Measurements from ENCODE around the gene DHRS1. TPM values are rescaled to one million over a fixed set of nuclear protein-coding genes. Genes with fewer than 3 reads are reported as not detected.
"Not testable (repeated sequence)": the region's sequence is repeated elsewhere in the genome, so short reads cannot be mapped to it uniquely, and the experiment has no call there.

Gene DHRS1
- total RNA-seq, 1 experiment from 2014 or later: 16.1 TPM

- DNase-seq (ENCODE audit: low read depth): not testable (repeated sequence)
These were observed 28.3 kb upstream of the DHRS1 start for GRCh38 chr14:24327914-24328313.

- no peak for DNase-seq (ENCODE audit: low read depth)
These were observed 27.7 kb upstream of the DHRS1 start for GRCh38 chr14:24327303-24327702.

GRCh38 chr14:24325963-24326362 lies 26.4 kb upstream of the DHRS1 start:
- DNase-seq (ENCODE audit: low read depth): no peak

DNA sequence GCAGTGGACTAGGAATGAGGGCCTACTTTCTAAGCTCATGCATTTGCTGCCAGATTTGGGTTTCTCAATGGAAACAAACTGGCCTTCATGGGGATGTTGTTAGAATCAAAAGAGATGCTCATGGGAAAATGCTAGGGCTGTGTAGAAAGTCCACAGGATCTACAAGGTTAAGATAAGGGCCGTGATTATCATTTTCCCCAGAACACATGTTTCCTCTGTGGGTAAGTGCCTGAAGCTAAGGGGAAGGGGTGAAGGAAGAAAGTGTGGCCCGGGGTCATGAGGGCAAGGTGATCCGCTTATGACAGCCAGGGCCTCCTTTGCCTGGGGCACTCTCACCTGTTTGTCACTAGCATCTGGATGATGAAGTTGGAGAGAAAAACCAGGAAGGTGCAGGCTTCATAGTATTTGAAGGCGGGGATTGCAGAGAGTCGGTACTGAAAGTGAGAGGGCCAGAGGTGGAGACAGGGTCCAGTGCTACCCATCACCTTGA lies 25.5 kb upstream of the DHRS1 start:
- DNase-seq (ENCODE audit: low read depth): no peak

DNA sequence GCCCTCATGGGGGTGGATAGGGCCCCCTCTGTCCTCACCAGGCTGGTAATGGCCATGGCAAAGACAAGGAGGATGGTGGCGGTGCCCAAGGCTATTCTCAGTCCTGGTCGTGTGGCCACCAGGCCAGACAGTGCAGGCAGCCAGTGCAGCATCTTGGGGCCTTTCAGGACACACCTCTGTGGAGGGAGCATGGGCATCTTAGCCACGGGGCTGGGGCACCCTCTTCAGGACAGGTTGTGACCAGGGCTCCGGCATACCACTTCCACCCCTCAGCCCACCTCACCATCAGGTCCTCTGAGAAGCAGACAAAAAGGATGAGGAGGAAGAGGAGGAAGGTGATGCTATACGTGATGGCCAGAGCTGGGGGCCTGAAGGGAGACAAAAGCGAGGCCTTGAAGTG lies 24.4 kb upstream of the DHRS1 start:
- no peak for DNase-seq (ENCODE audit: low read depth)

DNA sequence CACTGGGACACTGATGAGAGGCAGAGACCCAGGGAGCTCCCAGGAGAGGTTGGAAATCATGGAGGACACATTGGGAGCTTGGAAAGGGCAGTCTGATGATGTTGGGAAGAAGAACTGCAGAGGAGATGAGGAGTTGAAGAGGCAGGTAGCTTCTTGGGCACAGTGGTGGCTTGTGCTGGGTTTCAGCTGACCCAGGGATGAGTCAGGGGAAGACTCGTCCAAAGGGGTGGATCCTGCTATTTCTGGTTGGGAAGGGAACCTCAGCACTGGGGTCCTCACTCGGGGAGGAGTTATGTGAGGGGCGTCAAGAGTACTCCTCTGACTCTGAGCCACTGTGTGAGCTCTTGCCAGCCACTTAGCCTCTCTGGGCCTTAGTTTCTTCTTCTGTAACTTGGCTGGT lies 23.8 kb upstream of the DHRS1 start:
- no peak for DNase-seq (ENCODE audit: low read depth)

GRCh38 chr14:24322672-24323071 lies 23.1 kb upstream of the DHRS1 start:
- no peak for DNase-seq (ENCODE audit: low read depth)

DNA sequence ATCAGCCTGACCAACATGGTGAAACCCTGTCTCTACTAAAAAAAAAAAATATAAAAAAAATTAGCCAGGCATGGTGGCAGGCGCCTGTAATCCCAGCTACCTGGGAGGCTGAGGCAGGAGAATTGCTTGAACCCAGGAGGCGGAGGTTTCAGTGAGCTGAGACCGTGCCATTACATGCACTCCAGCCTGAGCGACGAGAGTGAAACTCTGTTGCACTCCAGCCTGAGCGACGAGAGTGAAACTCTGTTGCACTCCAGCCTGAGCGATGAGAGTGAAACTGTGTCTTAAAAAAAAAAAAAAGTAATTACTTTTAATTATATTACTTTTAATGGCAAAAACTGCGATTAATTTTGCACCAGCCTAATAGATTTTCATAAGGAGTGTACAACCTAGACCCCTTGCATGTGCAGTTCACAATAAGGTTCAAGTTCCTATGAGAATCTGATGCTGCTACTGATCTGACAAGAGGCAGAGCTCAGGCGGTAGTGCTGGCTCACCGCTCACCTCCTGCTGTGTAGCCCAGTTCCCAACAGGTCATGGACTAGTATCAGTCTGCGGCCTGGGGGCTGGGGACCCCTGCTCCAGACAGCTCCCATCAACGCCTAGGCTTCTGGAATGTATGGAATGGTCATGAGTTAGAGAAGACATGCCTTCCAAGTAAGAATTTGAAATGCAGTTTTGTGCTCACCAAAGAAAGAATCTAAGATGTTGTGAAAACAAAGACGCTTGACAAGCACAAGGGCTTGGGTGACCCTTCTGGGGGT lies 21.8 kb upstream of the DHRS1 start:
- no peak for DNase-seq (ENCODE audit: low read depth)

DNA sequence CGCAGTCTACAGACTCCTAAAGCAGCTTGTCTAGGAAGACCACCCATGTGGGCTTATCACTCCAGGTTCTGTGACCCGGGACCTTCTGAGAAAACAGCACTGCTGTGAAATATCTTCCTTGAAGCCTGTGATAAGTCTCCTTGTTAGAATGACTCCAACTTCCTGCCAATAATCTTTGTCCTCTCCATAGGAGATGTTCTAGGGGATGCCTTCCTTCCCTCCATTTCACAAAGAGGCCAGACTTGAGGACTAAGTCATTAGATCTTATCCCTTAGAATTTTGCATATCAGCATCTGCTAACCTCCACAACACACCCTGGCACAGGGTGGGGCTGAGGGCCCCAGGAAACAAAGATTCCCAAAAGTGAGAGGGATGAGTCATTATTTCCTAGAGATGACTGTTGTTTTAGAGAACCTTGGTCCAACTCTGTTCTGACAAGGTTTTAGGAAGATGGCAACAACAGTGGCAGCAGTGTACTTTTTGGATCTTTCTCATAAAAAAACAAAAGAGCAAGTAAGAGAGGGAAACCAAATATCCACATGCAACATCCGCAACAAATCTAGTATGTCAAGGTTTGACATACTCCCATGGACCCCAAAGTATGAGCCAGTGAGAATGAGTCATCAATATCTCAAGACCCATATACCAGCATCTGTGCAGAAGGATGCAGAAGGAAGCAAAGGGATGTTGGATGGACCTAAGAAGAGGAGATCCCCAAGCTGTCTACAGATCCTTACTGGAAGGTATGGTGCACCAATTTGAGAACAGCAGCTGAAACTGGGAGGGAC lies 17.8 kb upstream of the DHRS1 start:
- peak; percentile 52 for DNase-seq (ENCODE audit: low read depth)

DNA sequence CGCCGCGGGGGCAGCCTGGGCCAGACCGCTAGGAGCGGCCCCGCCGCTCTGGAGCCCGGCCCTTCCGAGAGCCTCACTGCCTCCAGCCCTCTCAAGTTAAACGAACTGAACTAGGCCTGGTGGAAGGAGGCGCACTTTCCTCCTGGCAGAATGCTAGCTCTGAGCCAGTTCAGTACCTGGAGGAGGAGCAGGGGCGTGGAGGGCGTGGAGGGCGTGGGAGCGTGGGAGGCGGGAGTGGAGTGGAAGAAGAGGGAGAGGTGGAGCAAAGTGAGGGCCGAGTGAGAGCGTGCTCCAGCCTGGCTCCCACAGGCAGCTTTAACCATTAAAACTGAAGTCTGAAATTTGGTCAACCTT lies 17.0 kb upstream of the DHRS1 start:
- DNase-seq (ENCODE audit: low read depth): no peak

DNA sequence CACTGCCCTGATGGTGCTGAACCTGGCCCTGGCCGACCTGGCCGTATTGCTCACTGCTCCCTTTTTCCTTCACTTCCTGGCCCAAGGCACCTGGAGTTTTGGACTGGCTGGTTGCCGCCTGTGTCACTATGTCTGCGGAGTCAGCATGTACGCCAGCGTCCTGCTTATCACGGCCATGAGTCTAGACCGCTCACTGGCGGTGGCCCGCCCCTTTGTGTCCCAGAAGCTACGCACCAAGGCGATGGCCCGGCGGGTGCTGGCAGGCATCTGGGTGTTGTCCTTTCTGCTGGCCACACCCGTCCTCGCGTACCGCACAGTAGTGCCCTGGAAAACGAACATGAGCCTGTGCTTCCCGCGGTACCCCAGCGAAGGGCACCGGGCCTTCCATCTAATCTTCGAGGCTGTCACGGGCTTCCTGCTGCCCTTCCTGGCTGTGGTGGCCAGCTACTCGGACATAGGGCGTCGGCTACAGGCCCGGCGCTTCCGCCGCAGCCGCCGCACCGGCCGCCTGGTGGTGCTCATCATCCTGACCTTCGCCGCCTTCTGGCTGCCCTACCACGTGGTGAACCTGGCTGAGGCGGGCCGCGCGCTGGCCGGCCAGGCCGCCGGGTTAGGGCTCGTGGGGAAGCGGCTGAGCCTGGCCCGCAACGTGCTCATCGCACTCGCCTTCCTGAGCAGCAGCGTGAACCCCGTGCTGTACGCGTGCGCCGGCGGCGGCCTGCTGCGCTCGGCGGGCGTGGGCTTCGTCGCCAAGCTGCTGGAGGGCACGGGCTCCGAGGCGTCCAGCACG lies 16.4 kb upstream of the DHRS1 start:
- no peak for DNase-seq (ENCODE audit: low read depth)

- DNase-seq (ENCODE audit: low read depth): no peak
These were observed 15.7 kb upstream of the DHRS1 start for GRCh38 chr14:24315243-24315806.

GRCh38 chr14:24314377-24315193 lies 15.0 kb upstream of the DHRS1 start:
- no peak for DNase-seq (ENCODE audit: low read depth)

DNA sequence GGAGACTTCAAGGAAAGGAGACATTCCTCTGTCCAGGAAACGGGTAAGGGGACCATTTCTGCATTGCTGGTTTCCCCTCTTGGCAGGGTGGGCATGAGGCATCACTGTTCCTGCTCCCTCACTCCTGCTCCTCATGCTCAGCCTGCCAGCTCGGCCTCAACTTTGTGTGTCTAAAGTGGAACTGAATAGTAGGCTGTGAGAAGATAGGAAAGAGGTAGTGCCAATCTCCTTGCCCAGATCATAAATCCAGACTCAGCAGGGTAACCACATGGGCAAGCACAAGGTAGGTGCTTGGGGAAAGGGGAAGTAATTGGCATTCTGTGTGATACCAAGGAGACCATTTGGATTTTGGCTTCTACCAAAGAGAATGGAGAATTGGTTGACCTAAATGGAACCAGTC lies 14.3 kb upstream of the DHRS1 start:
- no peak for DNase-seq (ENCODE audit: low read depth)

GRCh38 chr14:24312736-24313507 lies 13.3 kb upstream of the DHRS1 start:
- peak; percentile 72 for DNase-seq (ENCODE audit: low read depth)

DNA sequence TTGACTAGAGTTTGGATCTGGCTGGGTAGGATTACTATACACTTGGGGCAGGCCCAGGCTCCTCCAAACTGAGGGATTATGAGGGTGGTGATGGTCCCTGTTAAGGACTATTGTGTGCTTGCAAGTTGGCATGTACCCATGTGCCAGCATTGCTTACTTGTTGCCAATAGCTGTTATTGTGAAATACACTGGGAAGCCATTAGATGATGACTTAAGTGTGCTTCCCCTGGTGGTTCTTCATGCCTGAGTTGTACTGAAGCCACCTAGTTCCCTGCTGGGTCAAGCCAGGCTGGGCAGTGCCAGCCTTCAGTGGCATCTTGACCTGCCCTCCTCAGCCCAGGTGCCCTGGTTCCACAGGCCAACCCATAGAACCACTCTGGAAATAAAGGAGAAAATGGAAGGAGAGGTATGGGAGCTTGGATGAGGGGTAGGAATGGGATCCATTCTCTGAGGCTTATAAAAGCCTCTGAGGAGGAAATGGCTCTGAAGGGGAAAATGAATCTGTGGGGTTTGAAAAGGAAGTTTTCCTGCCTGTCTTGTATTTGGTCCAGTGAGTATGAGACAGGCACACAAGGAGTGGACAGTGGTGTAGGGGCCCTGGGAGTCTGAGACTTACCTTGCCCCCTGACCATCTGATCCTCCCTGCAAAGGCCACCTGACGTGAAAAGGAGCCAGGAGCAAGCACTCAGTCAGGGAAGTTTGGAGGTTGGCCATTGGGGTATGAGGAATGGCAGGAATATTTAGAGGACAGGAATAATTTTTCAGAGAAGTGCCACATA lies 12.4 kb upstream of the DHRS1 start:
- peak; percentile 46 for DNase-seq (ENCODE audit: low read depth)

- DNase-seq (ENCODE audit: low read depth): no peak
These were observed 11.3 kb upstream of the DHRS1 start, which contains the start of gene LTB4R for GRCh38 chr14:24310646-24311604. TSS of gene LTB4R (plus strand) at chr14:24311502. CDS start at chr14:24315652, 4,150 bp downstream.

GRCh38 chr14:24310265-24310645 lies 10.7 kb upstream of the DHRS1 start:
- DNase-seq (ENCODE audit: low read depth): no peak
